Activated gamma-delta T cell treated with Interleukin-2 at 50 U/mL for 16 hours (primary cell): ENCODE measurements around the gene ZNF644.

Source experiments
- DNase-seq: peaks from one replicate; pipeline ENCODE4 v3.0.0-alpha.2; 2020

Gene ZNF644

GRCh38 chr1:91020967-91021685 lies 709 bp downstream of the ZNF644 start:
- DNase-seq = peak; percentile 64

GRCh38 chr1:91020486-91020885 lies 1.3 kb downstream of the ZNF644 start:
- DNase-seq = no peak

GRCh38 chr1:91018006-91018405 lies 3.8 kb downstream of the ZNF644 start:
- DNase-seq = no peak

- no peak for DNase-seq
These were observed 5.9 kb downstream of the ZNF644 start for GRCh38 chr1:91015794-91016550.

GRCh38 chr1:91015358-91015780 lies 6.5 kb downstream of the ZNF644 start:
- DNase-seq = no peak

GRCh38 chr1:91014475-91014874 lies 7.4 kb downstream of the ZNF644 start:
- no peak for DNase-seq

GRCh38 chr1:91013302-91013701 lies 8.5 kb downstream of the ZNF644 start:
- DNase-seq = no peak

GRCh38 chr1:91012196-91012595 lies 9.6 kb downstream of the ZNF644 start:
- no peak for DNase-seq

- DNase-seq = no peak
These were observed 10.1 kb downstream of the ZNF644 start for GRCh38 chr1:91011726-91012125.

- no peak for DNase-seq
These were observed 14.0 kb downstream of the ZNF644 start for GRCh38 chr1:91007827-91008226.

GRCh38 chr1:91007092-91007491 lies 14.7 kb downstream of the ZNF644 start:
- no peak for DNase-seq

GRCh38 chr1:91006113-91006908 lies 15.5 kb downstream of the ZNF644 start:
- no peak for DNase-seq

- DNase-seq = no peak
These were observed 16.6 kb downstream of the ZNF644 start for GRCh38 chr1:91005285-91005684.

GRCh38 chr1:91004145-91004544 lies 17.7 kb downstream of the ZNF644 start:
- no peak for DNase-seq

- DNase-seq = no peak
These were observed 25.0 kb downstream of the ZNF644 start for GRCh38 chr1:90996742-90997413.

GRCh38 chr1:90995311-90995894 lies 26.4 kb downstream of the ZNF644 start:
- DNase-seq = no peak

- no peak for DNase-seq
These were observed 27.4 kb downstream of the ZNF644 start for GRCh38 chr1:90994461-90994860.

GRCh38 chr1:90993245-90993644 lies 28.6 kb downstream of the ZNF644 start:
- DNase-seq = no peak

GRCh38 chr1:90990779-90991178 lies 31.1 kb downstream of the ZNF644 start:
- no peak for DNase-seq

GRCh38 chr1:90989990-90990389 lies 31.8 kb downstream of the ZNF644 start:
- DNase-seq = no peak

GRCh38 chr1:90989302-90989701 lies 32.5 kb downstream of the ZNF644 start:
- DNase-seq = no peak

- no peak for DNase-seq
These were observed 34.0 kb downstream of the ZNF644 start for GRCh38 chr1:90987841-90988240.

- DNase-seq = no peak
These were observed 34.9 kb downstream of the ZNF644 start for GRCh38 chr1:90986953-90987352.
